ENCODE measurements around the gene PTPN5.

- TF ChIP-seq POLR2AphosphoS5 (IDR thresholded peaks at IDR 0.05) (no peak), CTCF (IDR thresholded peaks at IDR 0.05) (no peak)
These were observed 49.8 kb downstream of the PTPN5 start for GRCh38 chr11:18741783-18742182.
